ENCODE measurements around the gene UGT1A9. TPM values are rescaled to one million over a fixed set of nuclear protein-coding genes. Genes with fewer than 3 reads are reported as not detected.

Gene UGT1A9
- total RNA-seq, 1 experiment from 2014 or later, result not detected

DNA sequence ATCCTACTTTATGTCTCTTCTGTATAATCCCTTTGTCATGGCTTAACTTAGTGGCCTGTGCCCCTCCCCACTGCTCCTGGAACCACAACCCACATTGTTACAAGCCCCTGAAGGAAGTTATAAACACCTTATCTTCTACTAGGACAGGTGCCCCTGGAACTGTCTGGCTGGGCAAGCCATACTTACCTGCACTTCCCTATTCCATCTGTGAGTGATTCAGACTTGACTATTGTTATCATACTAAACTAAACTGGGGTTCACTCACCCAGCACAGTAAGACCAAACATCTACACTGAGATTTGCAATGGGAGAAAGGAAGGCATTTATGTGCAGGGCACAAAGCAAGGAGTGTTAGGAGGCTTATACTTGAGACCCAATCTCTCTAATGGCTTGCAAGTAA, 17.3 kb downstream of the UGT1A9 start:
- Histone ChIP-seq H3K4me2 (ENCODE audit: insufficient read depth, insufficient read length, low read length) (no peak overlapping the region), H3K23me2 (ENCODE audit: insufficient read length, low read depth, low read length, poor library complexity, severe bottlenecking) (no peaks in the 10 kb centered on the region), H3K79me1 (ENCODE audit: insufficient read depth, low read depth, low read length, poor library complexity, severe bottlenecking) (no peaks in the 10 kb centered on the region), H3K9me3 (ENCODE audit: control insufficient read depth, low read depth, low read length) (no peaks in the 10 kb centered on the region), H4K20me1 (ENCODE audit: control insufficient read depth, insufficient read depth, insufficient read length) (no peaks in the 10 kb centered on the region), H3K9ac (ENCODE audit: extremely low read depth, insufficient read length, low read length) (no peak overlapping the region), H2BK20ac (ENCODE audit: low read depth, low read length, poor library complexity, severe bottlenecking) (no peak overlapping the region), H4K5ac (ENCODE audit: insufficient read length, low read depth, low read length) (no peak overlapping the region), H2BK12ac (ENCODE audit: insufficient read length, low read depth, low read length) (no peak overlapping the region), H2AK5ac (ENCODE audit: insufficient read length, low read length) (no peak overlapping the region), H3K14ac (ENCODE audit: insufficient read depth, low read length) (no peak overlapping the region), H3K27ac (ENCODE audit: insufficient read length, low read depth, low read length) (no peak overlapping the region), H2BK15ac (ENCODE audit: low read depth, low read length) (no peak overlapping the region), H3T11ph (ENCODE audit: low read length) (no peak overlapping the region), H3K4ac (ENCODE audit: low read depth, low read length) (no peak overlapping the region), H3K18ac (ENCODE audit: insufficient read length, low read depth, low read length) (no peak overlapping the region), H2AFZ (ENCODE audit: low read length) (no peak overlapping the region), H3K79me2 (ENCODE audit: insufficient read depth, low read length) (no peaks in the 10 kb centered on the region), H3K4me1 (ENCODE audit: insufficient read depth, low read length) (peaks cover 3% of the 10 kb centered on the region; the same call in 1 of the 2 replicates), H4K91ac (ENCODE audit: insufficient read length, low read depth, low read length) (no peak overlapping the region), H2BK120ac (ENCODE audit: low read depth, low read length, poor library complexity, severe bottlenecking) (no peak overlapping the region), H2BK5ac (ENCODE audit: insufficient read length, low read length) (no peak overlapping the region), H3K56ac (ENCODE audit: insufficient read length, low read depth, low read length) (no peak overlapping the region), H3K23ac (ENCODE audit: insufficient read length, low read depth, low read length) (no peak overlapping the region), H3K27me3 (ENCODE audit: insufficient read depth, low read length) (no peaks in the 10 kb centered on the region), H4K8ac (replicated peaks; ENCODE audit: insufficient read length, low read depth, low read length) (no peak overlapping the region)
- DNase-seq, result no peak
- Mint-ChIP-seq H3K4me3 (no peak overlapping the region), H3K36me3 (ENCODE audit: insufficient read depth in 1 of 3, low read depth in 3 of 3) (no peaks in the 10 kb centered on the region; a peak in 1 of 7 replicates), H3K4me1 (peaks cover 24 to 29% of the 10 kb centered on the region in 2 experiments), H3K27me3 (ENCODE audit: low read depth) (no peaks in the 10 kb centered on the region; the same call in 1 of the 2 replicates), H3K9me3 (no peaks in the 10 kb centered on the region; a peak in 2 of 5 replicates), H3K27ac (no peak overlapping the region)
- no peak for TF ChIP-seq CTCF (conservative IDR thresholded peaks at IDR 0.05)

Data from H9 (cell line).